ENCODE data around the gene NUDT2.

Gene NUDT2

DNA sequence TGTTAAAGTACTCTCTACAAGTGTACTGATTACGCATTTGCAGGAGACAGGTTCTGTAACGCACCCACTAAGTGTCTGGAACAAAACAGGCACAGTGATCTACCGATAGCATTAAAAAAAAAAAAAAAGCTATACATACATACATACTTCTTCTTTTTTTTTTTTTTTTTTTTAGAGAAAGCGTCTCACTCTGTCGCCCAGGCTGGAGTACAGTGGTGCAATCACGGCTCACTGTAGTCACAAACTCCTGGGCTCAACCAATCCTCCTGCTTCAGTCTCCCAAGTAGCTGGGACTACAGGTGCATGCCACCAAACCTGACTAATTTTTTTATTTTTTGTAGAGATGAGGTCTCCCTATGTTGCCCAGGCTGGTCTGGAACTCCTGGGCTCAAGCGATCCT, 7.9 kb upstream of the NUDT2 start:
- WGBS, result 97% methylated on average over 7 of the region's 7 CpGs
- Histone ChIP-seq H4K8ac (ENCODE audit: low read length) (no peak overlapping the region), H3K27ac (ENCODE audit: low read length, poor library complexity, severe bottlenecking) (no peak overlapping the region), H3K4ac (ENCODE audit: low read depth in 1 of 2, low read length in 2 of 2) (no peak overlapping the region), H3K9me3 (ENCODE audit: control insufficient read depth, low read length) (no peaks in the 10 kb centered on the region), H3K27me3 (ENCODE audit: control insufficient read depth in 1 of 2, insufficient read depth in 1 of 2, low read length in 2 of 2) (no peaks in the 10 kb centered on the region), H4K91ac (ENCODE audit: low read length) (no peak overlapping the region), H2AFZ (ENCODE audit: low read depth, low read length) (no peak overlapping the region), H3K14ac (ENCODE audit: low read length in 2 of 2) (no peak overlapping the region), H2BK15ac (ENCODE audit: low read depth, poor library complexity, severe bottlenecking) (no peak overlapping the region), H3K36me3 (ENCODE audit: control insufficient read depth in 1 of 2, insufficient read depth in 2 of 2, low read depth in 1 of 2, low read length in 2 of 2) (peaks cover 0 to 7% of the 10 kb centered on the region in 2 experiments), H2BK12ac (ENCODE audit: low read length in 2 of 2) (no peak overlapping the region), H3K9ac (ENCODE audit: low read length) (no peak overlapping the region), H3K4me1 (ENCODE audit: control insufficient read depth, insufficient read depth, low read depth, low read length) (no peaks in the 10 kb centered on the region), H3K79me1 (replicated peaks; ENCODE audit: low read length, poor library complexity, severe bottlenecking) (peaks cover 31% of the 10 kb centered on the region), H3K4me2 (ENCODE audit: low read length, poor library complexity, severe bottlenecking) (no peak overlapping the region), H2BK120ac (ENCODE audit: low read depth, low read length) (no peak overlapping the region), H3K4me3 (ENCODE audit: insufficient read depth in 1 of 2, low read depth in 1 of 2, low read length in 2 of 2) (no peak overlapping the region), H3K23ac (ENCODE audit: low read length in 2 of 2) (no peak overlapping the region), H2BK5ac (ENCODE audit: low read depth, low read length, poor library complexity, severe bottlenecking) (no peak overlapping the region), H3K18ac (ENCODE audit: low read depth in 1 of 2, low read length in 2 of 2) (no peak overlapping the region), H2AK5ac (ENCODE audit: low read length, severe bottlenecking) (no peak overlapping the region)
- no peak for DNase-seq

DNA sequence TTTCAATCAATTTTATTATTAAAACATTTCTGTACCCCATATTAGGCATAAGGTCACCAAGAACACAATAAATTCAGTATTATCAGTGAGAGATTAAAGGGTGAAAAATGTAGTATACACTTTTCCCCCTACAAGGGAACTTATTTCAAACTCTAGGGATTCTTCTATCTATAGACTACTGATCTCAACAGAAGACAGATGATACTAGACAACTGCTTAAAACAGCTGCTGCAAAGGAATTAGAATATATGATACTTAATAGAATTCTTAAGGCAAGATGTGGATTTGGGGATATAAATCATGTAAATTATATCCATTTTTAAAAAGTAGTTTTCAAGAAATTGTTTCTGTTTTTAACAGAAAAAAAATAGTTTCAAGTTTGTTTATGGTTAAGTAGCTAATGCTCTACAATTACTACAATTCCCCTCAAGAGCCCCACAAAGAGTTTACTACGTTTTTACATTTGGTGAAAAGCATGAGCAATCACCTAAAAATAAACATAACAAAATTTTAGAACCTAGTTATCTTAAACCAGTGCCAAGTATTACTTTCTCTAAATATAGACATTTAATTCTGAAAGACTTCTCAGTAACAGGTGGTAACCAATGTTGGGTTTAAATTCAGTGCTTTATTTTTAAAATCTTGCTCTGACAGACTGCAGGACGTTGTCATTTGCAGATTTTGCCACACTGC, 6.3 kb upstream of the NUDT2 start:
- H2BK15ac ChIP-seq (ENCODE audit: low read depth, poor library complexity, severe bottlenecking), result no peak overlapping the region
- 88% methylated on average over 1 of the region's 2 CpGs for WGBS
- H3K27ac ChIP-seq (ENCODE audit: low read length, poor library complexity, severe bottlenecking), result no peak overlapping the region
- H4K91ac ChIP-seq (ENCODE audit: low read length), result no peak overlapping the region
- no peak overlapping the region for H2BK5ac ChIP-seq (ENCODE audit: low read depth, low read length, poor library complexity, severe bottlenecking)
- H3K4ac ChIP-seq (ENCODE audit: low read depth in 1 of 2, low read length in 2 of 2), result no peak overlapping the region
- no peak overlapping the region for H3K4me2 ChIP-seq (ENCODE audit: low read length, poor library complexity, severe bottlenecking)
- no peak overlapping the region for H3K18ac ChIP-seq (ENCODE audit: low read depth in 1 of 2, low read length in 2 of 2)
- H3K36me3 ChIP-seq (ENCODE audit: control insufficient read depth in 1 of 2, insufficient read depth in 2 of 2, low read depth in 1 of 2, low read length in 2 of 2), result peaks cover 0 to 7% of the 10 kb centered on the region in 2 experiments
- H3K23ac ChIP-seq (ENCODE audit: low read length in 2 of 2), result no peak overlapping the region
- no peak overlapping the region for H3K14ac ChIP-seq (ENCODE audit: low read length in 2 of 2)
- H2AFZ ChIP-seq (ENCODE audit: low read depth, low read length), result no peak overlapping the region
- H2BK12ac ChIP-seq (ENCODE audit: low read length in 2 of 2), result no peak overlapping the region
- H3K4me1 ChIP-seq (ENCODE audit: control insufficient read depth, insufficient read depth, low read depth, low read length), result no peaks in the 10 kb centered on the region
- H3K9ac ChIP-seq (ENCODE audit: low read length), result no peak overlapping the region
- no peak overlapping the region for H2AK5ac ChIP-seq (ENCODE audit: low read length, severe bottlenecking)
- H3K79me1 ChIP-seq (replicated peaks; ENCODE audit: low read length, poor library complexity, severe bottlenecking), result peaks cover 31% of the 10 kb centered on the region
- no peak overlapping the region for H2BK120ac ChIP-seq (ENCODE audit: low read depth, low read length)
- H4K8ac ChIP-seq (ENCODE audit: low read length), result no peak overlapping the region
- no peak for DNase-seq
- H3K4me3 ChIP-seq (ENCODE audit: insufficient read depth in 1 of 2, low read depth in 1 of 2, low read length in 2 of 2), result no peak overlapping the region
- H3K9me3 ChIP-seq (ENCODE audit: control insufficient read depth, low read length), result no peaks in the 10 kb centered on the region
- no peaks in the 10 kb centered on the region for H3K27me3 ChIP-seq (ENCODE audit: control insufficient read depth in 1 of 2, insufficient read depth in 1 of 2, low read length in 2 of 2)

GRCh38 chr9:34326690-34327089, 2.7 kb upstream of the NUDT2 start:
- Histone ChIP-seq H3K4me3 (ENCODE audit: insufficient read depth in 1 of 2, low read depth in 1 of 2, low read length in 2 of 2) (no peak overlapping the region), H2BK120ac (ENCODE audit: low read depth, low read length) (no peak overlapping the region), H3K4me1 (ENCODE audit: control insufficient read depth, insufficient read depth, low read depth, low read length) (no peaks in the 10 kb centered on the region), H3K9me3 (ENCODE audit: control insufficient read depth, low read length) (no peaks in the 10 kb centered on the region), H2BK5ac (ENCODE audit: low read depth, low read length, poor library complexity, severe bottlenecking) (no peak overlapping the region), H3K14ac (ENCODE audit: low read length in 2 of 2) (no peak overlapping the region), H2BK15ac (ENCODE audit: low read depth, poor library complexity, severe bottlenecking) (no peak overlapping the region), H3K18ac (ENCODE audit: low read depth in 1 of 2, low read length in 2 of 2) (no peak overlapping the region), H3K23ac (ENCODE audit: low read length in 2 of 2) (no peak overlapping the region), H4K91ac (ENCODE audit: low read length) (no peak overlapping the region), H3K4ac (ENCODE audit: low read depth in 1 of 2, low read length in 2 of 2) (no peak overlapping the region), H2AFZ (ENCODE audit: low read depth, low read length) (no peak overlapping the region), H3K4me2 (ENCODE audit: low read length, poor library complexity, severe bottlenecking) (no peak overlapping the region), H3K27me3 (ENCODE audit: control insufficient read depth in 1 of 2, insufficient read depth in 1 of 2, low read length in 2 of 2) (no peaks in the 10 kb centered on the region), H3K9ac (ENCODE audit: low read length) (no peak overlapping the region), H2AK5ac (ENCODE audit: low read length, severe bottlenecking) (no peak overlapping the region), H3K79me1 (replicated peaks; ENCODE audit: low read length, poor library complexity, severe bottlenecking) (peaks cover 15% of the 10 kb centered on the region), H2BK12ac (ENCODE audit: low read length in 2 of 2) (no peak overlapping the region), H3K27ac (ENCODE audit: low read length, poor library complexity, severe bottlenecking) (no peak overlapping the region), H3K36me3 (ENCODE audit: control insufficient read depth in 1 of 2, insufficient read depth in 2 of 2, low read depth in 1 of 2, low read length in 2 of 2) (no peaks in the 10 kb centered on the region), H4K8ac (ENCODE audit: low read length) (no peak overlapping the region)
- DNase-seq, result no peak
- WGBS, result 77% methylated on average over 1 of the region's 1 CpG

GRCh38 chr9:34328500-34328986, 826 bp upstream of the NUDT2 start:
- Histone ChIP-seq H3K9me3 (ENCODE audit: control insufficient read depth, low read length) (no peaks in the 10 kb centered on the region), H4K8ac (ENCODE audit: low read length) (no peak overlapping the region), H4K91ac (ENCODE audit: low read length) (no peak overlapping the region), H2BK12ac (ENCODE audit: low read length in 2 of 2) (no peak overlapping the region), H2BK5ac (ENCODE audit: low read depth, low read length, poor library complexity, severe bottlenecking) (no peak overlapping the region), H2BK120ac (ENCODE audit: low read depth, low read length) (no peak overlapping the region), H3K4me2 (ENCODE audit: low read length, poor library complexity, severe bottlenecking) (peak overlapping the region; percentile 73), H3K79me1 (replicated peaks; ENCODE audit: low read length, poor library complexity, severe bottlenecking) (peaks cover 17% of the 10 kb centered on the region), H3K36me3 (ENCODE audit: control insufficient read depth in 1 of 2, insufficient read depth in 2 of 2, low read depth in 1 of 2, low read length in 2 of 2) (no peaks in the 10 kb centered on the region), H2BK15ac (ENCODE audit: low read depth, poor library complexity, severe bottlenecking) (no peak overlapping the region), H3K27ac (ENCODE audit: low read length, poor library complexity, severe bottlenecking) (peak overlapping the region; percentile 12), H3K14ac (ENCODE audit: low read length in 2 of 2) (no peak overlapping the region), H3K4me1 (ENCODE audit: control insufficient read depth, insufficient read depth, low read depth, low read length) (no peaks in the 10 kb centered on the region), H2AFZ (ENCODE audit: low read depth, low read length) (peak overlapping the region; percentile 59), H3K9ac (ENCODE audit: low read length) (peak overlapping the region; percentile 92), H3K18ac (ENCODE audit: low read depth in 1 of 2, low read length in 2 of 2) (no peak overlapping the region), H3K27me3 (ENCODE audit: control insufficient read depth in 1 of 2, insufficient read depth in 1 of 2, low read length in 2 of 2) (no peaks in the 10 kb centered on the region), H2AK5ac (ENCODE audit: low read length, severe bottlenecking) (no peak overlapping the region), H3K4me3 (ENCODE audit: insufficient read depth in 1 of 2, low read depth in 1 of 2, low read length in 2 of 2) (peak overlapping the region; percentile 77 to 96), H3K23ac (ENCODE audit: low read length in 2 of 2) (no peak overlapping the region), H3K4ac (ENCODE audit: low read depth in 1 of 2, low read length in 2 of 2) (no peak overlapping the region)
- DNase-seq, result no peak
- 6% methylated on average over 10 of the region's 11 CpGs for WGBS
